Smooth muscle cell (in vitro differentiated cells): ENCODE results near the gene ACO2. TPM values are rescaled to one million over a fixed set of nuclear protein-coding genes. Genes with fewer than 3 reads are reported as not detected.
"Not testable (repeated sequence)": the region's sequence is repeated elsewhere in the genome, so short reads cannot be mapped to it uniquely, and the experiment has no call there.

ENCODE experiments used
- DNase-seq: peaks from one replicate; lab custom pipeline; 2025; ENCODE audit not compliant: unreplicated experiment; lab: John Stamatoyannopoulos, UW
- H2AFZ ChIP-seq: fragments of 200-600 bp; sonication (generic); 2 replicates; pipeline ENCODE4 v1.6.0; 2016; ENCODE audit warnings: antibody characterized with exemption, low read depth, mild to moderate bottlenecking
- H3F3A ChIP-seq: fragments of 200-600 bp; sonication (generic); 2 replicates; pipeline ENCODE4 v1.6.0; 2017; ENCODE audit warnings: antibody characterized with exemption, low read depth
- H3K27ac ChIP-seq: fragments of 200-600 bp; sonication (generic); 2 replicates; pipeline ENCODE4 v1.5.1; 2016; ENCODE audit warnings: low read depth, mild to moderate bottlenecking
- H3K27me3 ChIP-seq: fragments of 200-600 bp; sonication (generic); 2 replicates; pipeline ENCODE4 v1.6.1; 2016; ENCODE audit warnings: low read depth, mild to moderate bottlenecking
- H3K36me3 ChIP-seq: fragments of 200-600 bp; sonication (generic); 2 replicates; pipeline ENCODE4 v1.5.1; 2016; ENCODE audit warnings: low read depth
- H3K4me1 ChIP-seq: fragments of 200-600 bp; sonication (generic); 2 replicates; pipeline ENCODE4 v1.5.1; 2016; ENCODE audit warnings: low read depth
- H3K4me2 ChIP-seq: fragments of 200-600 bp; sonication (generic); 2 replicates; pipeline ENCODE4 v1.6.0; 2016; ENCODE audit warnings: mild to moderate bottlenecking
- H3K4me3 ChIP-seq: fragments of 200-600 bp; sonication (generic); 2 replicates; pipeline ENCODE4 v1.5.1; 2016; ENCODE audit warnings: mild to moderate bottlenecking
- H3K79me2 ChIP-seq: fragments of 200-600 bp; sonication (generic); 2 replicates; pipeline ENCODE4 v1.6.0; 2016; ENCODE audit warnings: low read depth, mild to moderate bottlenecking
- H3K9ac ChIP-seq: fragments of 200-600 bp; sonication (generic); 2 replicates; pipeline ENCODE4 v1.6.0; 2016; ENCODE audit warnings: low read depth
- H3K9me3 ChIP-seq: fragments of 200-600 bp; sonication (generic); replicated peaks from 2 replicates; pipeline ENCODE4 v1.5.1; 2016; ENCODE audit warnings: low read depth
- H4K20me1 ChIP-seq: fragments of 200-600 bp; sonication (generic); 2 replicates; pipeline ENCODE4 v1.6.0; 2016; ENCODE audit warnings: low read depth
- CTCF ChIP-seq: fragments of 200-600 bp; sonication (generic); IDR thresholded peaks from 2 replicates; pipeline ENCODE4 v1.5.1; 2017; ENCODE audit warnings: borderline replicate concordance, mild to moderate bottlenecking, antibody characterized with exemption; ENCODE audit not compliant: insufficient read depth, poor library complexity, severe bottlenecking
- WGBS: methylation state at CpG from one replicate; pipeline ENCODE4 v1.1.7; 2016; ENCODE audit warnings: low lambda C conversion rate; 5-methylcytosine and 5-hydroxymethylcytosine counted together
- polyA plus RNA-seq: library from polyadenylated mRNA; unstranded; fragments of >200 nt; fragmentation: Nextera tagmentation; extraction: Ambion mirVana; gene quantifications from 2 replicates; pipeline ENCODE4 v1.2.1, GENCODE V29; 2016
- total RNA-seq: library from RNA; depleted of rRNA; stranded (reverse); fragments of >200 nt; gene quantifications from 2 replicates; pipeline ENCODE4 v1.2.3, GENCODE V29; 2014

The ACO2 gene
- total and polyA plus RNA-seq, 2 experiments from 2014 or later, result 33.0 to 72.1 TPM

- H3K9ac ChIP-seq, result no peak overlapping the region
- no peak for DNase-seq
- H3K4me3 ChIP-seq, result no peak overlapping the region
- WGBS, result 95% methylated on average over 5 of the region's 8 CpGs
- H3K36me3 ChIP-seq, result no peaks in the 10 kb centered on the region
- H3K27ac ChIP-seq, result peak overlapping the region; percentile 26
- H3K4me1 ChIP-seq, result no peaks in the 10 kb centered on the region
- H3K79me2 ChIP-seq, result peaks cover 10% of the 10 kb centered on the region
- no peaks in the 10 kb centered on the region for H3F3A ChIP-seq
- peaks cover 50% of the 10 kb centered on the region for H4K20me1 ChIP-seq
- H3K27me3 ChIP-seq, result no peaks in the 10 kb centered on the region
- no peak overlapping the region for H3K4me2 ChIP-seq
- H3K9me3 ChIP-seq, result no peaks in the 10 kb centered on the region
- TF ChIP-seq CTCF, result no peak
- no peak overlapping the region for H2AFZ ChIP-seq
These were observed 39.0 kb upstream of the ACO2 start for GRCh38 chr22:41429951-41430332.

GRCh38 chr22:41431656-41432055, 37.3 kb upstream of the ACO2 start:
- H3K4me2 ChIP-seq, result no peak overlapping the region
- H3F3A ChIP-seq, result no peaks in the 10 kb centered on the region
- H3K4me3 ChIP-seq, result no peak overlapping the region
- no peak overlapping the region for H3K9ac ChIP-seq
- DNase-seq, result no peak
- no peak overlapping the region for H3K27ac ChIP-seq
- H3K4me1 ChIP-seq, result no peaks in the 10 kb centered on the region
- peaks cover 25% of the 10 kb centered on the region for H3K79me2 ChIP-seq
- H3K27me3 ChIP-seq, result no peaks in the 10 kb centered on the region
- H2AFZ ChIP-seq, result no peak overlapping the region
- H3K9me3 ChIP-seq, result no peaks in the 10 kb centered on the region
- WGBS, result 88% methylated on average over 6 of the region's 6 CpGs
- TF ChIP-seq CTCF, result no peak
- peaks cover 58% of the 10 kb centered on the region for H4K20me1 ChIP-seq
- no peaks in the 10 kb centered on the region for H3K36me3 ChIP-seq

- 97% methylated on average over 1 of the region's 1 CpG for WGBS
- H3K9ac ChIP-seq, H3K36me3 ChIP-seq, H3K9me3 ChIP-seq, H3K27me3 ChIP-seq, H3F3A ChIP-seq, H3K4me1 ChIP-seq, DNase-seq, H2AFZ ChIP-seq, H3K4me2 ChIP-seq, H3K4me3 ChIP-seq, H3K27ac ChIP-seq: not testable (repeated sequence)
- Histone ChIP-seq H3K79me2 (peaks cover 38% of the 10 kb centered on the region), H4K20me1 (peaks cover 76% of the 10 kb centered on the region)
These were observed 35.4 kb upstream of the ACO2 start for GRCh38 chr22:41433480-41433879.

GRCh38 chr22:41434361-41435003, 34.4 kb upstream of the ACO2 start:
- H4K20me1 ChIP-seq, result peaks cover 86% of the 10 kb centered on the region
- WGBS, result 97% methylated on average over 5 of the region's 5 CpGs

More at GRCh38 chr22:41434361-41435003, 34.4 kb upstream of the ACO2 start:
- not testable (repeated sequence) for H3K27me3 ChIP-seq, DNase-seq, H3K4me2 ChIP-seq, H3K9ac ChIP-seq, H3K4me3 ChIP-seq, H2AFZ ChIP-seq, H3K36me3 ChIP-seq, H3F3A ChIP-seq, H3K9me3 ChIP-seq, H3K4me1 ChIP-seq, H3K27ac ChIP-seq
- peaks cover 48% of the 10 kb centered on the region for H3K79me2 ChIP-seq
